H9 (cell line): ENCODE data around the gene TMOD1. TPM values are rescaled to one million over a fixed set of nuclear protein-coding genes. Genes with fewer than 3 reads are reported as not detected.
"Not testable (repeated sequence)": the region's sequence is repeated elsewhere in the genome, so short reads cannot be mapped to it uniquely, and the experiment has no call there.

ENCODE experiments used
- DNase-seq: peaks from one replicate; pipeline ENCODE4 v3.0.0-alpha.2; 2017
- H2AFZ ChIP-seq: one replicate; pipeline ENCODE4 v1.6.1; 2013; ENCODE audit warnings: mild to moderate bottlenecking, low read length, control low read depth, moderate library complexity
- H2AK5ac ChIP-seq: 2 replicates; pipeline ENCODE4 v1.6.1; 2013; ENCODE audit warnings: low read length, control low read depth, mixed read lengths; ENCODE audit not compliant: insufficient read length
- H2BK120ac ChIP-seq: one replicate; pipeline ENCODE4 v1.6.1; 2013; ENCODE audit warnings: low read depth, mild to moderate bottlenecking, low read length, control low read depth, inconsistent platforms; ENCODE audit not compliant: poor library complexity, severe bottlenecking
- H2BK12ac ChIP-seq: 2 replicates; pipeline ENCODE4 v1.6.1; 2013; ENCODE audit warnings: low read length, control low read depth, mixed read lengths, low read depth; ENCODE audit not compliant: insufficient read length
- H2BK15ac ChIP-seq: 2 replicates; pipeline ENCODE4 v1.6.1; 2013; ENCODE audit warnings: low read depth, low read length, control low read depth
- H2BK20ac ChIP-seq: one replicate; pipeline ENCODE4 v1.6.1; 2013; ENCODE audit warnings: low read depth, mild to moderate bottlenecking, low read length, control low read depth, inconsistent platforms; ENCODE audit not compliant: poor library complexity, severe bottlenecking
- H2BK5ac ChIP-seq: 2 replicates; pipeline ENCODE4 v1.6.1; 2013; ENCODE audit warnings: low read length, control low read depth, mixed read lengths; ENCODE audit not compliant: insufficient read length
- H3K14ac ChIP-seq: 2 replicates; pipeline ENCODE4 v1.6.1; 2013; ENCODE audit warnings: low read length, control low read depth; ENCODE audit not compliant: insufficient read depth
- H3K18ac ChIP-seq: 2 replicates; pipeline ENCODE4 v1.6.1; 2013; ENCODE audit warnings: low read depth, mild to moderate bottlenecking, mixed read lengths, low read length, control low read depth; ENCODE audit not compliant: insufficient read length
- H3K23ac ChIP-seq: 2 replicates; pipeline ENCODE4 v1.6.1; 2013; ENCODE audit warnings: low read length, control low read depth, mixed read lengths, low read depth; ENCODE audit not compliant: insufficient read length
- H3K23me2 ChIP-seq: 2 replicates; pipeline ENCODE4 v1.6.1; 2013; ENCODE audit warnings: low read depth, mild to moderate bottlenecking, mixed read lengths, low read length, control low read depth; ENCODE audit not compliant: insufficient read length, poor library complexity, severe bottlenecking
- H3K27ac ChIP-seq: 2 replicates; pipeline ENCODE4 v1.5.1; 2013; ENCODE audit warnings: low read length, control low read depth, mixed read lengths, low read depth; ENCODE audit not compliant: insufficient read length
- H3K27me3 ChIP-seq: 2 replicates; pipeline ENCODE4 v1.6.1; 2013; ENCODE audit warnings: low read length, control low read depth, inconsistent platforms; ENCODE audit not compliant: insufficient read depth
- H3K4ac ChIP-seq: 2 replicates; pipeline ENCODE4 v1.6.1; 2013; ENCODE audit warnings: low read depth, mild to moderate bottlenecking, control low read depth, inconsistent platforms, low read length, moderate library complexity
- H3K4me1 ChIP-seq: 2 replicates; pipeline ENCODE4 v1.6.1; 2013; ENCODE audit warnings: low read length, control low read depth, inconsistent platforms; ENCODE audit not compliant: insufficient read depth
- H3K4me2 ChIP-seq: 2 replicates; pipeline ENCODE4 v1.6.1; 2013; ENCODE audit warnings: low read length, control low read depth, mixed read lengths; ENCODE audit not compliant: insufficient read length, insufficient read depth
- H3K56ac ChIP-seq: 2 replicates; pipeline ENCODE4 v1.6.1; 2013; ENCODE audit warnings: low read depth, mild to moderate bottlenecking, mixed read lengths, low read length, control low read depth; ENCODE audit not compliant: insufficient read length
- H3K79me1 ChIP-seq: 2 replicates; pipeline ENCODE4 v1.6.1; 2013; ENCODE audit warnings: low read depth, mild to moderate bottlenecking, moderate library complexity, low read length, control low read depth, inconsistent platforms; ENCODE audit not compliant: insufficient read depth, poor library complexity, severe bottlenecking
- H3K79me2 ChIP-seq: 2 replicates; pipeline ENCODE4 v1.6.1; 2013; ENCODE audit warnings: low read length, control low read depth, inconsistent platforms; ENCODE audit not compliant: insufficient read depth
- H3K9ac ChIP-seq: 2 replicates; pipeline ENCODE4 v1.6.1; 2013; ENCODE audit warnings: low read length, control low read depth, mixed read lengths; ENCODE audit not compliant: insufficient read length; ENCODE audit errors: extremely low read depth
- H3K9me3 ChIP-seq: one replicate; pipeline ENCODE4 v1.6.1; 2013; ENCODE audit warnings: low read depth, low read length, inconsistent platforms; ENCODE audit not compliant: control insufficient read depth
- H3T11ph ChIP-seq: one replicate; pipeline ENCODE4 v1.6.1; 2013; ENCODE audit warnings: mild to moderate bottlenecking, low read length, control low read depth, inconsistent platforms
- H4K20me1 ChIP-seq: one replicate; pipeline ENCODE4 v1.6.1; 2013; ENCODE audit not compliant: control insufficient read depth, insufficient read length, insufficient read depth
- H4K5ac ChIP-seq: 2 replicates; pipeline ENCODE4 v1.6.1; 2013; ENCODE audit warnings: low read depth, mild to moderate bottlenecking, mixed read lengths, low read length, control low read depth; ENCODE audit not compliant: insufficient read length
- H4K8ac ChIP-seq: replicated peaks from 2 replicates; pipeline ENCODE4 v1.6.1; 2013; ENCODE audit warnings: low read length, control low read depth, mixed read lengths, low read depth; ENCODE audit not compliant: insufficient read length
- H4K91ac ChIP-seq: 2 replicates; pipeline ENCODE4 v1.6.1; 2013; ENCODE audit warnings: low read depth, mild to moderate bottlenecking, moderate library complexity, mixed read lengths, low read length, control low read depth; ENCODE audit not compliant: insufficient read length
- H3K27ac Mint-ChIP-seq, 3 experiments: 2 replicates in 2 of 3; 3 replicates in 1 of 3; pipeline ENCODE4 v1.8.0; 2020 to 2021; ENCODE audit warnings: mixed read lengths in 3 of 3, mild to moderate bottlenecking in 1 of 3, moderate library complexity in 1 of 3
- H3K27me3 Mint-ChIP-seq: 2 replicates; pipeline ENCODE4 v1.8.0; 2021; ENCODE audit warnings: low read depth, mild to moderate bottlenecking, moderate library complexity, mixed read lengths
- H3K36me3 Mint-ChIP-seq, 3 experiments: 2 replicates in 2 of 3; 3 replicates in 1 of 3; pipeline ENCODE4 v1.8.0; 2020 to 2021; ENCODE audit warnings: low read depth in 3 of 3, mixed read lengths in 3 of 3; ENCODE audit not compliant: insufficient read depth in 1 of 3
- H3K4me1 Mint-ChIP-seq, 2 experiments: 2 replicates each; pipeline ENCODE4 v1.8.0; 2020; ENCODE audit warnings: mixed read lengths in 2 of 2
- H3K4me3 Mint-ChIP-seq, 2 experiments: 2 replicates in 1 of 2; 3 replicates in 1 of 2; pipeline ENCODE4 v1.8.0; 2020 to 2021; ENCODE audit warnings: mild to moderate bottlenecking in 2 of 2, mixed read lengths in 2 of 2, moderate library complexity in 1 of 2
- H3K9me3 Mint-ChIP-seq, 2 experiments: 2 replicates in 1 of 2; 3 replicates in 1 of 2; pipeline ENCODE4 v1.8.0; 2020; ENCODE audit warnings: mild to moderate bottlenecking in 2 of 2, mixed read lengths in 2 of 2, moderate library complexity in 1 of 2
- WGBS: extraction: QIAGEN DNeasy Blood & Tissue Kit; methylation state at CpG from one replicate; pipeline ENCODE4 v1.1.7; 2013; ENCODE audit warnings: missing lambda C conversion rate, low lambda C conversion rate, mixed read lengths; ENCODE audit not compliant: insufficient read length; ENCODE audit errors: extremely low coverage; 5-methylcytosine and 5-hydroxymethylcytosine counted together
- total RNA-seq: library from RNA; stranded (reverse); gene quantifications from 2 replicates; pipeline ENCODE4 v1.2.1, GENCODE V29; 2021
- TF ChIP-seq, protein P1 (sequence below): fragments of 200-600 bp; sonication (generic); conservative IDR thresholded peaks from 3 replicates; pipeline ENCODE4 v1.8.0; 2021; ENCODE audit warnings: antibody characterized with exemption, mild to moderate bottlenecking

TMOD1 gene
- total RNA-seq, 1 experiment from 2014 or later: 0.98 TPM

DNA sequence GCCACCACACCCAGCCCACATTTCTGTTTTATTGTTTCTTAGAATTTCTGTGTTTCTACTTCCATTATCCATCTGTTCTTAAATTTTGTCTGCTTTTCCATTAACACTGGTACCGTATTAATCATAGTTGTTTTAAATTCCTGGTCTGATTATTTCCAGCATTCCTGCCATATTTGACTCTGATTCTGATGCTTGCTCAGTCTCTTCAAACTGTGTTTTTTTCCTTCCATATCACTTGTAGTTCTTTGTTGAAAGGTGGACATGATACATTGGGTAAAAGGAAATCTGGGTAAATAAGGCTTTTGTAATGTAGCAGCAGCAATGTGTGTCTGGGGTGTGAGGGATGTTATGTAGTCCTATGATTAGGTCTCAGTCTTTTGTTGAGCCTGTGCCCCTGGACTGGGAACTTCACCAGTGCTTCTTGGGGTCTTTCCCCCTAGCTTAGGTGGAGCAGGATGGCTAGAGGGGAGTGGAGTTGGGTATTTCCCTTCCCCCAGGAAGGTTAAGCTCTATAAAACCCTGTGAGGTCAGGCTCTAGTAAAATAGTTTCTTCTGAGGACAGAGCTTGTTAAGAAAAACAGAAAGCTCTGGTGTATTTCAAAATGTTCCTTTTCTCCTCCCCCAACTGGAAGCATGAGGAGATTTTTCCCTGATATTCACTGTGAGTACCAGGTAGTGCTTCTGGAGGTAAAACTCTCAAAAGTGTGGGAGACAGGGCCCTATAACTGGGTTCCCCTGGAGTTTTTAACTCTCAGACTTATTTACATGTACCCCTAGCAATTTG is 10.1 kb upstream of the TMOD1 start:
- no peak for DNase-seq
- Histone ChIP-seq H3K4me1 (no peaks in the 10 kb centered on the region), H3K23ac (no peak overlapping the region), H2BK12ac (no peak overlapping the region), H2BK120ac (no peak overlapping the region), H4K8ac (no peak overlapping the region), H2AFZ (no peak overlapping the region), H3K27ac (no peak overlapping the region), H3K79me1 (no peaks in the 10 kb centered on the region), H3K9me3 (no peaks in the 10 kb centered on the region), H2BK20ac (no peak overlapping the region), H3K4me2 (no peak overlapping the region), H3K79me2 (no peaks in the 10 kb centered on the region), H4K5ac (no peak overlapping the region), H3K18ac (no peak overlapping the region), H4K20me1 (no peaks in the 10 kb centered on the region), H2AK5ac (no peak overlapping the region), H3K23me2 (no peaks in the 10 kb centered on the region), H3K27me3 (no peaks in the 10 kb centered on the region; the same call in 1 of the 2 replicates), H3T11ph (no peak overlapping the region), H2BK15ac (no peak overlapping the region), H3K56ac (no peak overlapping the region), H3K4ac (no peak overlapping the region), H4K91ac (no peak overlapping the region), H2BK5ac (no peak overlapping the region), H3K14ac (no peak overlapping the region), H3K9ac (no peak overlapping the region)
- Mint-ChIP-seq H3K9me3 (peaks cover 4% of the 10 kb centered on the region in 2 experiments; a peak in 3 of 5 replicates), H3K27ac (no peak overlapping the region), H3K4me3 (no peak overlapping the region), H3K36me3 (peaks cover 0 to 10% (median 6%) of the 10 kb centered on the region in 3 experiments; a peak in 3 of 7 replicates), H3K27me3 (no peaks in the 10 kb centered on the region; the same call in none of the 2 replicates), H3K4me1 (no peaks in the 10 kb centered on the region)
- no CpG with 5 or more reads among the region's 1 CpG for WGBS
- TF ChIP-seq, protein P1, sequence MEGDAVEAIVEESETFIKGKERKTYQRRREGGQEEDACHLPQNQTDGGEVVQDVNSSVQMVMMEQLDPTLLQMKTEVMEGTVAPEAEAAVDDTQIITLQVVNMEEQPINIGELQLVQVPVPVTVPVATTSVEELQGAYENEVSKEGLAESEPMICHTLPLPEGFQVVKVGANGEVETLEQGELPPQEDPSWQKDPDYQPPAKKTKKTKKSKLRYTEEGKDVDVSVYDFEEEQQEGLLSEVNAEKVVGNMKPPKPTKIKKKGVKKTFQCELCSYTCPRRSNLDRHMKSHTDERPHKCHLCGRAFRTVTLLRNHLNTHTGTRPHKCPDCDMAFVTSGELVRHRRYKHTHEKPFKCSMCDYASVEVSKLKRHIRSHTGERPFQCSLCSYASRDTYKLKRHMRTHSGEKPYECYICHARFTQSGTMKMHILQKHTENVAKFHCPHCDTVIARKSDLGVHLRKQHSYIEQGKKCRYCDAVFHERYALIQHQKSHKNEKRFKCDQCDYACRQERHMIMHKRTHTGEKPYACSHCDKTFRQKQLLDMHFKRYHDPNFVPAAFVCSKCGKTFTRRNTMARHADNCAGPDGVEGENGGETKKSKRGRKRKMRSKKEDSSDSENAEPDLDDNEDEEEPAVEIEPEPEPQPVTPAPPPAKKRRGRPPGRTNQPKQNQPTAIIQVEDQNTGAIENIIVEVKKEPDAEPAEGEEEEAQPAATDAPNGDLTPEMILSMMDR: no peak

DNA sequence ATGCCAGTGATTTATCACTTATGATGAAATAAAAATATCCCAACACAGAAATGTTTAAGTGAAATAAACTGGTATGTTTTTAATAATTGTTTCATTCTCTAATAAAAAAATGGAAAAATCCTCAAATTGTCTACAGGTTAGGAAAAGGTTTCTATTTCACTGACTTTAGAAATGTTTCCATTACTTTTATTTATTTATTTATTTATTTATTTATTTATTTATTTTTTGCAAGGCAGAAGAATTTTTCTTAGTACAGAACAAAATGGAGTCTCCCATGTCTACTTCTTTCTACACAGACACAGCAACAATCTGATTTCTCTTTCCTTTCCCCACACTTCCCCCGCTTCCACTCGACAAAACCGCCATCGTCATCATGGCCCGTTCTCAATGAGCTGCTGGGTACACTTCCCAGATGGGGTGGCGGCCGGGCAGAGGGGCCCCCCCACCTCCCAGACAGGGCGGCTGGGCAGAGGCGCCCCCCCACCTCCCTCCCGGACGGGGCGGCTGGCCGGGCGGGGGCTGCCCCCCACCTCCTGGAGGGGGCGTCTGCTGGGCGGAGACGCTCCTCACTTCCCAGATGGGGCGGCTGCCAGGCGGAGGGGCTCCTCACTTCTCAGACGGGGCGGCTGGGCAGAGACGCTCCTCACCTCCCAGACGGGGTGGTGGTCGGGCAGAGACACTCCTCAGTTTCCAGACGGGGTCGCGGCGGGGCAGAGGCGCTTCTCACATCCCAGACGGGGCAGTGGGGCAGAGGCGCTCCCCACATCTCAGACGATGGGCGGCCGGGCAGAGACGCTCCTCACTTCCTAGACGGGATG is 3.7 kb upstream of the TMOD1 start:
- H3K27ac Mint-ChIP-seq, H3K9ac ChIP-seq, H3K4me1 ChIP-seq, H3K79me1 ChIP-seq, H4K8ac ChIP-seq, H2AK5ac ChIP-seq, H3K23ac ChIP-seq, H2BK20ac ChIP-seq, H3K79me2 ChIP-seq, H2BK5ac ChIP-seq, H4K91ac ChIP-seq, H3K18ac ChIP-seq, H3K9me3 ChIP-seq, H3K4me2 ChIP-seq, H3K56ac ChIP-seq, H4K20me1 ChIP-seq, H3K4ac ChIP-seq, H2BK12ac ChIP-seq, DNase-seq, H3T11ph ChIP-seq, H3K36me3 Mint-ChIP-seq, H3K4me1 Mint-ChIP-seq, H2BK120ac ChIP-seq, H3K4me3 Mint-ChIP-seq, H2BK15ac ChIP-seq, H3K27ac ChIP-seq, H2AFZ ChIP-seq, H3K14ac ChIP-seq, H4K5ac ChIP-seq: not testable (repeated sequence)
- WGBS: no CpG with 5 or more reads among the region's 36 CpGs
- Histone ChIP-seq H3K27me3 (peaks cover 24% of the 10 kb centered on the region), H3K23me2 (peaks cover 12% of the 10 kb centered on the region)
- Mint-ChIP-seq H3K9me3 (peaks cover 9 to 13% of the 10 kb centered on the region in 2 experiments; a peak in 4 of 5 replicates), H3K27me3 (peaks cover 41% of the 10 kb centered on the region)
